ENCODE results near the gene CTNNBL1. TPM values are rescaled to one million over a fixed set of nuclear protein-coding genes. Genes with fewer than 3 reads are reported as not detected.
"Not testable (repeated sequence)": the region's sequence is repeated elsewhere in the genome, so short reads cannot be mapped to it uniquely, and the experiment has no call there.

The CTNNBL1 gene
- polyA plus RNA-seq, 1 of the 3 experiments (the other 2 are of a cell fraction), result 29.5 TPM

GRCh38 chr20:37680420-37680819 lies 13.4 kb upstream of the CTNNBL1 start:
- TF ChIP-seq TCF12 (IDR thresholded peaks at IDR 0.05) (no peak), SMC3 (IDR thresholded peaks at IDR 0.05; ENCODE audit: low read depth, low read length) (no peak), ELF1 (IDR thresholded peaks at IDR 0.05) (no peak), YY1 (IDR thresholded peaks at IDR 0.05; ENCODE audit: low read depth) (no peak), RCOR1 (IDR thresholded peaks at IDR 0.05; ENCODE audit: low read length) (no peak), NFIC (IDR thresholded peaks at IDR 0.05; ENCODE audit: borderline replicate concordance) (no peak), PBX3 (IDR thresholded peaks at IDR 0.05) (no peak)
- TF ChIP-seq, protein P1, sequence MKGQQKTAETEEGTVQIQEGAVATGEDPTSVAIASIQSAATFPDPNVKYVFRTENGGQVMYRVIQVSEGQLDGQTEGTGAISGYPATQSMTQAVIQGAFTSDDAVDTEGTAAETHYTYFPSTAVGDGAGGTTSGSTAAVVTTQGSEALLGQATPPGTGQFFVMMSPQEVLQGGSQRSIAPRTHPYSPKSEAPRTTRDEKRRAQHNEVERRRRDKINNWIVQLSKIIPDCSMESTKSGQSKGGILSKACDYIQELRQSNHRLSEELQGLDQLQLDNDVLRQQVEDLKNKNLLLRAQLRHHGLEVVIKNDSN (IDR thresholded peaks at IDR 0.05; ENCODE audit: borderline replicate concordance, low read depth), result no peak
- no peaks in the 10 kb centered on the region for H4K20me1 ChIP-seq (ENCODE audit: insufficient read depth)
- H3K27ac ChIP-seq (ENCODE audit: low read depth in 2 of 2, low read length in 1 of 2), result no peak overlapping the region
- H3K4me3 ChIP-seq (ENCODE audit: low read depth in 2 of 2, low read length in 1 of 2), result no peak overlapping the region
- H3K9ac ChIP-seq, result no peak overlapping the region
- no peaks in the 10 kb centered on the region for H3K36me3 ChIP-seq (replicated peaks in 1 of 2; ENCODE audit: control insufficient read depth in 1 of 2, insufficient read depth in 2 of 2, low read length in 1 of 2)
- H3K79me2 ChIP-seq (ENCODE audit: insufficient read depth), result no peaks in the 10 kb centered on the region
- no peaks in the 10 kb centered on the region for H3K9me2 ChIP-seq
- H3K4me2 ChIP-seq, result no peak overlapping the region
- ChIA-PET POLR2A (no interaction called here), CTCF (no interaction called here)
- H3F3A ChIP-seq (replicated peaks; ENCODE audit: insufficient read depth), result no peaks in the 10 kb centered on the region
- DNase-seq, result no peak
- H3K27me3 ChIP-seq (ENCODE audit: insufficient read depth), result no peaks in the 10 kb centered on the region
- WGBS (ENCODE audit: low lambda C conversion rate), result 55% methylated on average over 3 of the region's 3 CpGs
- peaks cover 0 to 4% of the 10 kb centered on the region in 2 experiments; a peak in 1 of 4 replicates for H3K4me1 ChIP-seq (ENCODE audit: control insufficient read depth in 1 of 2, insufficient read depth in 2 of 2, low read depth in 1 of 2, low read length in 1 of 2)
- H2AFZ ChIP-seq (ENCODE audit: low read depth), result no peak overlapping the region
- H3K9me3 ChIP-seq, result no peaks in the 10 kb centered on the region

DNA sequence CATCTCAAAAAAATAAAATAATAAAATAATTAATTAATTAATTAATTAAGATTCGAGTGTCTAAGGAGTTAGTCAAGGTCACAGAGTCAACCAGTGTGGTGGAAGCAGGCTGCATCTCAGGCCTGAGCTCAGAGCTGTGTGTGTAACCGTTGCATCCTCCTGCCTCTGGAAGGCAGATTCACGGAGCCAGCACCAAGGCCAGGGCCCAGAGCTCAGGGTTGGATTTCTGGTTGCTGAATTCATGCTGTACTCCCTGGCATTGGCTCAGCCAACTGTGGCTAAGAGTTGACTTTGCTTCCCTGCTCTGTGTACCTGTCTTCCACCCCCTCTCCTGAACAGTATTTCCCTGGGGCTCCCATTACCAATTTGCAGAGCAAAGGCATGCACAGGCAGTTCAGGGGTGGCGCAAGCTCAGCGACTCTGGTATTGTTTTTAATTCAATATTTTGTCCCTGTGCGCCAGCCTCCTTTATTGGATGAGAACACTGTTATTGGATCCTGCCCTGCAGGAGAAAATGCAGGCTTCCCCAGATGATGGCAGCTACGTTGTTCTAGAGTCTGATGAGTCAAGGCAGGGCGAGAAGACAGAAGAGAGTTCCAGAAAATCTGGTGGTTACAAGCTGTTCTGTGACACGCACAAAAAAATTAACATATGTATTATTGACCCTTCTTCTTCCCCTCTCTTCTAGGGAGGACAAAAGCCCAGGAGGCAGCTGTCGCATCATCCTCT lies 12.3 kb upstream of the CTNNBL1 start:
- Histone ChIP-seq H3F3A (replicated peaks; ENCODE audit: insufficient read depth) (no peaks in the 10 kb centered on the region), H3K36me3 (replicated peaks in 1 of 2; ENCODE audit: control insufficient read depth in 1 of 2, insufficient read depth in 2 of 2, low read length in 1 of 2) (no peaks in the 10 kb centered on the region), H3K9ac (no peak overlapping the region), H3K27ac (ENCODE audit: low read depth in 2 of 2, low read length in 1 of 2) (no peak overlapping the region), H3K4me3 (ENCODE audit: low read depth in 2 of 2, low read length in 1 of 2) (no peak overlapping the region), H3K9me2 (no peaks in the 10 kb centered on the region), H3K4me1 (ENCODE audit: control insufficient read depth in 1 of 2, insufficient read depth in 2 of 2, low read depth in 1 of 2, low read length in 1 of 2) (peaks cover 0 to 4% of the 10 kb centered on the region in 2 experiments; a peak in 1 of 4 replicates), H3K9me3 (no peaks in the 10 kb centered on the region), H3K4me2 (no peak overlapping the region), H4K20me1 (ENCODE audit: insufficient read depth) (no peaks in the 10 kb centered on the region), H3K27me3 (ENCODE audit: insufficient read depth) (no peaks in the 10 kb centered on the region), H3K79me2 (ENCODE audit: insufficient read depth) (no peaks in the 10 kb centered on the region), H2AFZ (ENCODE audit: low read depth) (no peak overlapping the region)
- TF ChIP-seq JUND (IDR thresholded peaks at IDR 0.05) (no peak), RCOR1 (IDR thresholded peaks at IDR 0.05; ENCODE audit: low read length) (peak; percentile 50; the same call in 1 of the 2 replicates), TCF12 (IDR thresholded peaks at IDR 0.05) (no peak)
- TF ChIP-seq, protein P2, sequence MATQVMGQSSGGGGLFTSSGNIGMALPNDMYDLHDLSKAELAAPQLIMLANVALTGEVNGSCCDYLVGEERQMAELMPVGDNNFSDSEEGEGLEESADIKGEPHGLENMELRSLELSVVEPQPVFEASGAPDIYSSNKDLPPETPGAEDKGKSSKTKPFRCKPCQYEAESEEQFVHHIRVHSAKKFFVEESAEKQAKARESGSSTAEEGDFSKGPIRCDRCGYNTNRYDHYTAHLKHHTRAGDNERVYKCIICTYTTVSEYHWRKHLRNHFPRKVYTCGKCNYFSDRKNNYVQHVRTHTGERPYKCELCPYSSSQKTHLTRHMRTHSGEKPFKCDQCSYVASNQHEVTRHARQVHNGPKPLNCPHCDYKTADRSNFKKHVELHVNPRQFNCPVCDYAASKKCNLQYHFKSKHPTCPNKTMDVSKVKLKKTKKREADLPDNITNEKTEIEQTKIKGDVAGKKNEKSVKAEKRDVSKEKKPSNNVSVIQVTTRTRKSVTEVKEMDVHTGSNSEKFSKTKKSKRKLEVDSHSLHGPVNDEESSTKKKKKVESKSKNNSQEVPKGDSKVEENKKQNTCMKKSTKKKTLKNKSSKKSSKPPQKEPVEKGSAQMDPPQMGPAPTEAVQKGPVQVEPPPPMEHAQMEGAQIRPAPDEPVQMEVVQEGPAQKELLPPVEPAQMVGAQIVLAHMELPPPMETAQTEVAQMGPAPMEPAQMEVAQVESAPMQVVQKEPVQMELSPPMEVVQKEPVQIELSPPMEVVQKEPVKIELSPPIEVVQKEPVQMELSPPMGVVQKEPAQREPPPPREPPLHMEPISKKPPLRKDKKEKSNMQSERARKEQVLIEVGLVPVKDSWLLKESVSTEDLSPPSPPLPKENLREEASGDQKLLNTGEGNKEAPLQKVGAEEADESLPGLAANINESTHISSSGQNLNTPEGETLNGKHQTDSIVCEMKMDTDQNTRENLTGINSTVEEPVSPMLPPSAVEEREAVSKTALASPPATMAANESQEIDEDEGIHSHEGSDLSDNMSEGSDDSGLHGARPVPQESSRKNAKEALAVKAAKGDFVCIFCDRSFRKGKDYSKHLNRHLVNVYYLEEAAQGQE (IDR thresholded peaks at IDR 0.05; ENCODE audit: low read depth, low read length), result peak; percentile 89
- DNase-seq, result peak; percentile 17
- WGBS (ENCODE audit: low lambda C conversion rate), result 65% methylated on average over 9 of the region's 10 CpGs
- ChIA-PET CTCF (interaction anchor here (1.1 to 1.5 kb wide), 4 partner anchors 14 to 392 kb away, joined by 3 to 7 read pairs (median 4); no protein-coding TSS in a partner anchor), POLR2A (no interaction called here)

- POLR2A ChIA-PET; DNase-seq; H3K36me3 ChIP-seq (replicated peaks in 1 of 2; ENCODE audit: control insufficient read depth in 1 of 2, insufficient read depth in 2 of 2, low read length in 1 of 2); H3K27me3 ChIP-seq (ENCODE audit: insufficient read depth); H3F3A ChIP-seq (replicated peaks; ENCODE audit: insufficient read depth); H3K9me3 ChIP-seq; CTCF ChIA-PET; H3K79me2 ChIP-seq (ENCODE audit: insufficient read depth); H3K27ac ChIP-seq (ENCODE audit: low read depth in 2 of 2, low read length in 1 of 2); H4K20me1 ChIP-seq (ENCODE audit: insufficient read depth); H3K9ac ChIP-seq; H3K4me3 ChIP-seq (ENCODE audit: low read depth in 2 of 2, low read length in 1 of 2); H3K4me1 ChIP-seq (ENCODE audit: control insufficient read depth in 1 of 2, insufficient read depth in 2 of 2, low read depth in 1 of 2, low read length in 1 of 2); H2AFZ ChIP-seq (ENCODE audit: low read depth); H3K9me2 ChIP-seq; H3K4me2 ChIP-seq: not testable (repeated sequence)
- WGBS (ENCODE audit: low lambda C conversion rate), result 50% methylated on average over 9 of the region's 9 CpGs
Measured at GRCh38 chr20:37683146-37683545, 10.7 kb upstream of the CTNNBL1 start.

Data from SK-N-SH (cell line).